C1 segment of cervical spinal cord (tissue), 14 donors: ENCODE measurements around the gene CRB2.

Source experiments
- DNase-seq, 14 donors: peaks; one replicate each; lab custom pipeline; 2025; lab: John Stamatoyannopoulos, UW

The CRB2 gene

GRCh38 chr9:123421186-123421585 lies 65.2 kb downstream of the CRB2 start:
- no peak for DNase-seq

- no peak for DNase-seq
These were observed 65.9 kb downstream of the CRB2 start for GRCh38 chr9:123421801-123422455.

- no peak for DNase-seq
These were observed 66.8 kb downstream of the CRB2 start for GRCh38 chr9:123422635-123423310.

GRCh38 chr9:123423311-123423640 lies 67.3 kb downstream of the CRB2 start:
- DNase-seq = no peak

GRCh38 chr9:123424131-123424530 lies 68.1 kb downstream of the CRB2 start:
- DNase-seq = no peak

GRCh38 chr9:123424552-123425225 lies 68.7 kb downstream of the CRB2 start:
- no peak for DNase-seq

GRCh38 chr9:123425261-123425821 lies 69.3 kb downstream of the CRB2 start:
- peak in 11 of 14 donors; percentile 3 to 83 (median 31) for DNase-seq

- DNase-seq = no peak
These were observed 69.9 kb downstream of the CRB2 start for GRCh38 chr9:123425836-123426365.

- no peak for DNase-seq
These were observed 70.4 kb downstream of the CRB2 start for GRCh38 chr9:123426406-123426805.
